Kasumi-1 (cell line): ENCODE measurements around the gene ORMDL3.
A peak's percentile ranks its signal among the peaks of the same experiment; 100 is the strongest.
"Not testable (repeated sequence)": the region's sequence is repeated elsewhere in the genome, so short reads cannot be mapped to it uniquely, and the experiment has no call there.

Experiments used
- DNase-seq, 2 experiments: peaks; one replicate each; lab custom pipeline; 2025; lab: John Stamatoyannopoulos, UW

The ORMDL3 gene

DNA sequence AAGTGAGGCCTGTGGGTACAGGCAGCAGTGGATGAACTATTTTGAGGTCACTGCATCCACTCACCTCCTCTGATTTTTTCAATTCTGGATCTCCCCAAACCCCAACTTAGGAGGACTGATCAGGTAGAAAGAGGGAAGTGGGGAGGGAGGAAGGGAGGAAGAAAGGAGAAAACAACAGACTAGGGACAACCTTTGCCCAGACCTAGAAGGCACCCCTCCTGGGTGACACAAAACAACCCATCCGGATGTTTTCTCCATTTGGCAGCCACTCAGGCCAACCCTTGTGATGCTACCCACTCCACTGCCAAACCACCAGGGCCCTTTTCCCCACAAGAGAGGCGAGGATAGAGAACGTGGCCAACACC is 2.7 kb downstream of the ORMDL3 start:
- no peak for DNase-seq

DNA sequence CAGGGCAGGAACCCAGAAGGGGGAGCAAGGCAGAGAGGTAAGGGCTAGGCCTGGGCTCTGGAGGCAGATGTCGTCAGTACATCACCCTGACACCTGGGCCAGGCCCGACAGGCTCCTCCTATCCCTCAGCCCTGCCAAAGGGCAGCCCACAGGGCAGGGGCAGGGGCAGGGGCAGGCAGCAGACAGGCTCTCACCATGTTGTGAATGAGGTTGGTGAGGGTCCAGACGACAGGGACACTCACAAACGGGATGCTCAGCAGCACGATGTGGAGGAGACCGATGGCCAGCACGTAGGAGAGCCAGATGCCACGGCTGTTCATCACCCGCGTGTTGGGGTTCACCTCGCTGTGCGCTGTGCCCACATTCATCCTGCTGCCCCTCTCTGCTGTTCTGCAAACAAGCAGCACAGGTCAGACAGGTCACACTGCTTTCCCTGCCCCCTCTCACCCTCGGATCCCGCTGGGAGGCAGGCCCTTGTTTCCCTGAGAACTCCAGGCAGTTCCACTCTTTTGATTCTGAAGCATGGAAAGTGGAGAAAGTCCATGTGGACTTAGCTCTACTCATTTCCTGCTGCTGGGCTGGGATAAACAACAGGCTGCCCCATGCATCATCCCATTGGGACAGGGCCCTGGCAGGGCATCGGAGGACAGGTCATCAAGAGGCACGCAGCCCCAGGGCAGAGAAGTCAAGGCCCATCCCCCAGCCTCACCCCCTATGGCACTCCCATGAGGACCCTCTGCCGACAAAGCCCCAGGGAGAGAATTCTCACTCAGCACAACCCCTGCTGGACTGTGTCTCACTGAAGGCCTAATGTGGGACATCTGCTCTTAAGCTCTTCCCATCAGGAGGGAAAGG is 3.3 kb downstream of the ORMDL3 start:
- DNase-seq, result no peak

DNA sequence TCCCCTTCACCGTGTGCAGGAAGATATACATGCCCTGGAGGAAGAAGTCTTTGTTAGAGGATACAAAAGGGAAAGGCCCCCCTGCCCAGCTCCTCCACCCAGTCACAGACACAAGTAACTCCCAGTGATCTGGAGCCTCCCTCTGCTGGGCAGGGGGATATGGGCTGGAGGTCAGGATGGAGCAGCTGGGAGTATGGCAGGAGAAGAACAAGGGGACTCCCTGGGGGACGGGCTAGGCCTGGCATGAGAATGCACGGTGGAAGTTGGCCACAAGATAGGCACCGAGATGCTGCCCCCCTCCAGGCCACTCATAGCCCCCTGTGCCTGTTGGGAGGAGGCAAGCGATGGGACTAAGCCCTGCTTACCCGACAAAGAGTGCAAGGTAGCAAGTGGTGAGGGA is 4.2 kb downstream of the ORMDL3 start:
- no peak for DNase-seq

- no peak for DNase-seq
Observed at GRCh38 chr17:39922006-39922405, 5.4 kb downstream of the ORMDL3 start.

DNA sequence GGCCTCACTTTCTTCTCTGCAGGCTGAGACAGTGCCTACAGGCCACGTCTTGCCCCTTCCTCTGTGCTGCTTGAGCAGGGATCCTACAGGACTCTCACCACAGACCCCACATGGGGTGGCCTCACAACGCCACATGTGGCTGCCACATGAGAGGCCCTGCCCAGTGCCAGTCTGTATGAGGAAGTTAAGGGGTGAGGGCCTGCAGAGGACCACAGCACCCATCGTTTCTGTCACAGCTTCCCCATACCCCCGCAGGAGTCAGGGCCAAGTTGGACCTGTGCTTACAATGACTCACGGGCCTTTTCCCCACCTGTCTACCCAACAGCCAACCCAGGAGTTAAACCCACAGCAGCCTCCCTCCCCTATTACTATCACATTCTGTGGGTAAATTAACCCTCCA is 6.1 kb downstream of the ORMDL3 start:
- DNase-seq, result peak; percentile 21 to 33

- DNase-seq, result no peak
Observed at GRCh38 chr17:39920218-39921210, 6.9 kb downstream of the ORMDL3 start.

GRCh38 chr17:39919087-39919683 is 8.2 kb downstream of the ORMDL3 start:
- DNase-seq, result no peak

DNA sequence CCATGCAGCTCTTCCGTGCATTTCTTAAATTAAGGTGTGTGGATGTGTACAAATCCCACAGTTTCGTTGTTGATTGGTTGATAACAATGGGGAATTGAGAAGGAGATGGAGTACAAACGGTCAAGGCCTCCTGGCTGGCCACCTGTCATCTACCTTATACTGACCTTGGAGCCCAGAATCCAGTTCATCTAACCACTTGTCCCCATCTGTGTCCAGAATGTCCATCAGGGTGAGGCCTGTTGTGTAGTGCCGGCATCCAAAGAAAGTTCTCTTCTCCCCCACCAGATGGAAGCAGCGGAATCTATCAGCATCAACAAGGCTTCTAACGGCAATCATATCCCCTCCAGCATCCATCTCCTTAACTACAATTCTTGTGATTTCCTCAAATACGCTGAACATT is 10.5 kb downstream of the ORMDL3 start:
- DNase-seq, result no peak

DNA sequence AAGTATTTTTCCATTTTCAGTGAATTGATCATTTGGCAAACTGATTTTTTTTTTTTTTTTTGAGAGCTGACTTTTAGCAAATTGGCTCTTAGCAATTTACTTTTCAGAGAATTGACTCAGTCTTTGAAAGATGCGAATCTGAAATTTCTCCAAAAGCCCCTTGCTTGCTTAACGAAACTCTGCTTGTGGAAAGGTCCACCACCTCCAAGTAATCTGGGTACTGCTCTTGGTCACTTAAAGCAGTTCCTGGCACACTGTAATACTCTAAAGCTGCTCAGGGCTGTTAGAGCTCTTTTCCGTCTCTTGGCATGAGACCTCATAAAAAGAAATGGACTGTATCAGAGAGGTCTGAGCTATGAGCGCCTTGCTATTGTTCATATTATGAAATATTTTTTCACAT is 11.8 kb downstream of the ORMDL3 start:
- DNase-seq, result no peak

- DNase-seq, result no peak
Observed at GRCh38 chr17:39913989-39914388, 13.4 kb downstream of the ORMDL3 start.

GRCh38 chr17:39908789-39909352 is 18.5 kb downstream of the ORMDL3 start:
- DNase-seq, result no peak

DNA sequence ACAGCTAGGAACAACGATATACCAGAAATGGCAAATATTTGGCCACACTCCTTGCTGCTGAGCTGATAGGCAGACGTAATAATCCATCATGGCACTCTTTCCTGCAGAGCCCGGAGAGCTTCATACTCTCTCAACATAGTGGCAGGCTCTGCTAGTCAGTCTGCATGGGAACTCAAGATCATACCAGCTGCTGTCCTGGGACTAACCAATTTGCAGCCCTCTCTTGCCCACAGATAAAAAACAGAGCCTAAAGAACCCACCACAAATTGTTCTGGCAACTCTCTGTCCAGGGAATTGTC is 22.5 kb downstream of the ORMDL3 start:
- no peak for DNase-seq

DNA sequence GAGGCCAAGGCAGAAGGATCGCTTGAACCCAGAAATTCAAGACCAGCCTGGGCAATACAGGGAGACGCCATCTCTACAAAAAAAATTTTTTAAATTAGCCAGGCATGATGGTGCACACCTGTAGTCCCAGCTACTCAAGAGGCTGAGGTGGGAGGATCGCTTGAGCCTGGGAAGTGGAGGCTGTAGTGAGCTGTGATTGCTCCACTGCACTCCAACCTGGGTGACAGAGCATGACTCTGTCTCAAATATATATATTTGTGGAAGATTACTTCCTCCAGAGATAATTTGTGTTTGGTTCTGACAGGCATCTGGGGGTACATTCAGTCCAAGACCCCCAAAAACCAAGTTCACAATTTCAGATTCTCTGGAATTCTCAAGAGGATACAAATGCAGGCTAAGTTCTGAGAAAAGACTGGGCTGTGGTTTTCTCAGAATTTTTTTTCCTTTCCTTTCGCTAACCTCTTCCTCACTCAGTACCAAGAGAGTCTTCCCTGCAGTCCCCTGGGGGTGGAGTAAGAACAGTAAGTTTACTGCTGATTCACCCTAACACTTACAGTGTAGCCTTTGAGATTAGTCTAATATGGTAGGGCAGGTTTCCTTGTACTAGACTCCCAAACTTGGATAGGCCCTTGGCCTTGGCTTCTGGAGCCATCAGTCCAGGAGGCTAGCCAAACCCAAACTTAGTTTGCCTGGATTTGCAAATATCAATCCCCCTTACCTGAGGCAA is 24.1 kb downstream of the ORMDL3 start:
- peak in 1 of 2 experiments; percentile 11 for DNase-seq

GRCh38 chr17:39902027-39902426 is 25.4 kb downstream of the ORMDL3 start:
- DNase-seq, result not testable (repeated sequence)

DNA sequence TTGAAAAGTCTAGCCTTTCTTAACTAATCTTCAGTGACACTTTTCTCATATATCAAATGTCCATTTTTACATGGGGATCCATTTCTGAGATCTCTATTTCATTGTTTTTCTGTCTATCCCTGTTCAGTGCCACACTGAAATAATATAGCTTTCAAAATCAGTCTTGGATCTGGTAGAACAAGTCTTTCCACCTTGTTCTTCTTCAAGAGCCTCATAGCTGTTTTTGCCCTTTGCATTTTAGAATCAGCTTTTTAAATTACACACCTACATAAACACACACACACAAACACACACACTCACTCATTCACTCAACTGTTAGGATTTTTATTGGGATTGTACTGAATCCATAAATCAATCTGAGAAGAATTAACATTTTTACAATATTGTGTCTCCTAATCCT is 28.2 kb downstream of the ORMDL3 start:
- DNase-seq, result no peak

GRCh38 chr17:39898088-39898487 is 29.3 kb downstream of the ORMDL3 start:
- no peak for DNase-seq

DNA sequence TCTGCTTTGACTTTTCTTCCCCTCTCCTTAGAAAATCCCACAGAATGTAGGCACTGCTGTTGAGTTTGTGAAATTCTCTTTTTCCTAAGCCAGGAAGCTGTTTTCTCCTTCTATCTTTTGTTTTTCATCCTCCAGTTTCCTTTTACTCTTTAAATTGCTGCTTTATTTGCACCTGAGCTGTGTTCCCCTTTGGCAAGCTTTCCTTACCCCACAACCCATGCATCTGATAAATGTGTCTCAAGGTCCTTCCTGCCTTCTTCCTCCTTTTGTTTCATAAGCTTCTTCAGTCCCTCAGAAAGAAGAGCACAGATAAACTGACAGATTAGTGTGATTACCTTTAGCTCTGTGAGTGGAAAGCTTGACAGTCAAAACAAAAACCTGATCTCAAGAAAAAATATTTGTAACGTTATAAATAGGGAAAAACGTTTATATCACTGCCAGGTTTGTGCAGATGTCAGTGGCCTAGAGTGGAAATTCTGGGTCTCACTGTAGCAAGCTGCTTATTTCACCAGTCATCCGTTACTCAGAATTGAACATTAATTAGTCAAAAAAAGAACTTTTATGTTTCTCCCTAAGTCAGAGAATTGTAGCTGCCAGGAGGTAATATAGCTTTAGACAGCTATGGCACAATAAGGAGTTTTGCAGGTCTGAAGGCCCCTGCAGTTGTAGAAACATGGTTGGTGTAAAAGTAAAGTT is 32.6 kb downstream of the ORMDL3 start:
- no peak for DNase-seq

DNA sequence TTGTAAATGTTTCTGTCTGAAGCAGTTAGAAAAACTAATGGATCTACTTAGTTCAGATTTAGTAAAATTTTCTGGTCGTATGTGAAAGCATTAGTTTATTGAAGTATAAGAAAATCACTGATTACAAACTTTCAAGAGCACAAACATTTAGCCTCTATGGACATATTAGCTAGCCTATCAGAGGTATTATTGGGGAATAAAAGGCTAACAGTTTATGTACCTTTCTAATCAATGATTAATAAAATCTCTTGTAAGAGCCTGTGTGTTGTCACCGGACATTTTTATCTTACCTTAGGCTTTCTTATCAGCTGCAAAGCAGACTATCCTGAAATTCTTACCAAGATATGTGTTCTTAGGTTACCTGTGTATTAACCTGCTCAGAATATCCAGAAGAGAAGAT is 38.2 kb downstream of the ORMDL3 start:
- DNase-seq, result no peak

- DNase-seq, result no peak
Observed at GRCh38 chr17:39887078-39887477, 40.3 kb downstream of the ORMDL3 start.

DNA sequence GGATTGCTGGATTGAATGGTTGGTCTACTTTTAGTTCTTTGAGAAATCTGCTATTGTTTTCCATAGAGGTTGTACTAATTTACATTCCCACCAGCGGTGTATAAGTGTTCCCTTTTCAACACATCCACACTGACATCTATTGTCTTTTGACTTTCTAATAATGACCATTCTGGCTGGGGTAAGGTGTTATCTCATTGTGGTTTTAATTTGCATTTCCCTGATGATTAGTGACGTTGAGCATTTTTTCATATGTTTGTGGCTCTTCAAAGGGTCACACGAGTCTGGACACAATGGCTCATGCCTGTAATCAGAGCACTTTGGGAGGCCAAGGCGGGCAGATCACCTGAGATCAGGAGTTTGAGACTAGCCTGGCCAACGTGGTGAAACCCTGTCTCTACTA is 41.3 kb downstream of the ORMDL3 start:
- DNase-seq, result not testable (repeated sequence)

DNA sequence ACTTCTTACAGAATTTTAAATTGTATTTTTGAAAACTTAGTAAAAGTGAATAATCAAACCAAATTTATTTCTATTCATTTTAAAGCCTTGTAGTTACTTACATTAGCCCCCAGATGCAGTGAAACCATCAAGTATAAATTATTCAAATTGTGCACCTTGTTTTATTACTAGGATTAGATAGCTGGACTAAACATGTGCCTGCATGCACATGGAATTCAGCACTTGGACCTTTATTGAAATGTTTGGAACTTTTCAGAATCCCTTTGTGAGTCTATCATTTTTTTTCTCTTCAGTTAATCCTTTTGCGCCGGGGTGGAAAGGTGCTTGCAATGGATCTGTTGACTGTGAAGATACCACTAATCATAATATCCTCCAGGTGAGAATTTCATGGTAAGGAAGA is 54.6 kb downstream of the ORMDL3 start:
- DNase-seq, result no peak
